COLO668 (cell line): ENCODE results near the gene CCNY.
"Not testable (repeated sequence)": the region's sequence is repeated elsewhere in the genome, so short reads cannot be mapped to it uniquely, and the experiment has no call there.

Experiments used
- DNase-seq: peaks from one replicate; lab custom pipeline; 2025; ENCODE audit not compliant: unreplicated experiment; lab: John Stamatoyannopoulos, UW

CCNY gene

GRCh38 chr10:35336084-35336831 is at the start of gene CCNY:
CCNY (plus strand) TSS chr10:35336509; CDS start chr10:35337054, 545 bp downstream.
- DNase-seq, result peak; percentile 74

- no peak for DNase-seq
These were observed 47.1 kb upstream of the CCNY start for GRCh38 chr10:35289198-35289597.

GRCh38 chr10:35294506-35294905 is 41.8 kb upstream of the CCNY start:
- no peak for DNase-seq

GRCh38 chr10:35299016-35299415 is 37.3 kb upstream of the CCNY start:
- DNase-seq, result no peak

GRCh38 chr10:35300063-35300699 is 36.1 kb upstream of the CCNY start:
- no peak for DNase-seq

GRCh38 chr10:35304649-35305048 is 31.7 kb upstream of the CCNY start:
- DNase-seq, result no peak

GRCh38 chr10:35306852-35307251 is 29.5 kb upstream of the CCNY start:
- DNase-seq, result no peak

- DNase-seq, result no peak
These were observed 29.0 kb upstream of the CCNY start for GRCh38 chr10:35307297-35307696.

GRCh38 chr10:35308809-35309208 is 27.5 kb upstream of the CCNY start:
- no peak for DNase-seq

- DNase-seq, result not testable (repeated sequence)
These were observed 22.2 kb upstream of the CCNY start for GRCh38 chr10:35314142-35314541.

GRCh38 chr10:35315235-35315634 is 21.1 kb upstream of the CCNY start:
- DNase-seq, result not testable (repeated sequence)

- DNase-seq, result no peak
These were observed 19.9 kb upstream of the CCNY start for GRCh38 chr10:35316218-35316967.

GRCh38 chr10:35318551-35318950 is 17.8 kb upstream of the CCNY start:
- DNase-seq, result no peak

- DNase-seq, result no peak
These were observed 16.0 kb upstream of the CCNY start for GRCh38 chr10:35320341-35320740.

- DNase-seq, result no peak
These were observed 13.7 kb upstream of the CCNY start for GRCh38 chr10:35322636-35323035.

GRCh38 chr10:35324196-35324595 is 12.1 kb upstream of the CCNY start:
- no peak for DNase-seq

- no peak for DNase-seq
These were observed 9.7 kb upstream of the CCNY start for GRCh38 chr10:35326466-35327235.

- DNase-seq, result no peak
These were observed 8.4 kb upstream of the CCNY start for GRCh38 chr10:35327790-35328403.

GRCh38 chr10:35328404-35329037 is 7.8 kb upstream of the CCNY start:
- DNase-seq, result no peak

GRCh38 chr10:35329520-35329919 is 6.8 kb upstream of the CCNY start:
- no peak for DNase-seq
